ENCODE data around the gene CYSLTR2. TPM values are rescaled to one million over a fixed set of nuclear protein-coding genes. Genes with fewer than 3 reads are reported as not detected.

The CYSLTR2 gene
- total RNA-seq, 2 experiments from 2014 or later, result 2.1 to 2.4 TPM

DNA sequence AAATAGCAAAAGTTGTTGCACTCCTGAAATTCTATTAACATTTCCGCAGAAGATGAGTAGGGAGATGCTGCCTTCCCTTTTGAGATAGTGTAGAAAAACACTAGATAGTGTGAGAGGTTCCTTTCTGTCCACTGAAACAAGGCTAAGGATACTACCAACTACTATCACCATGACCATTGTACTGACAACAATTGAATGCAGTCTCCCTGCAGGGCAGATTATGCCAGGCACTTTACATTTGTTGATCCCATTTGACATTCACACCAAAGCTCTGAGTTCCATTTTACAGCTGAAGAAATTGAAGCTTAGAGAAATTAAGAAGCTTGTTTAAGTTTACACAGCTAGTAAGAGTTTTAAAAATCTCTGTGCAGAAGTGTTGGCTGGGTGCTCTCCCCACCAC lies 55.0 kb downstream of the CYSLTR2 start:
- Mint-ChIP-seq H3K4me3 (no peak overlapping the region), H3K27ac (no peak overlapping the region), H3K9me3 (peaks cover 10% of the 10 kb centered on the region), H3K27me3 (no peaks in the 10 kb centered on the region), H3K36me3 (peaks cover 32% of the 10 kb centered on the region), H3K4me1 (ENCODE audit: low read depth) (peaks cover 16% of the 10 kb centered on the region)
- intact Hi-C loops (cut with micrococcal nuclease), result no loop called here
- ChIA-PET POLR2A (no interaction called here), CTCF (interaction anchor here (3.0 kb wide), 1 partner anchor 23 kb away, joined by 11 read pairs; no protein-coding TSS in a partner anchor)
- no peak for DNase-seq

DNA sequence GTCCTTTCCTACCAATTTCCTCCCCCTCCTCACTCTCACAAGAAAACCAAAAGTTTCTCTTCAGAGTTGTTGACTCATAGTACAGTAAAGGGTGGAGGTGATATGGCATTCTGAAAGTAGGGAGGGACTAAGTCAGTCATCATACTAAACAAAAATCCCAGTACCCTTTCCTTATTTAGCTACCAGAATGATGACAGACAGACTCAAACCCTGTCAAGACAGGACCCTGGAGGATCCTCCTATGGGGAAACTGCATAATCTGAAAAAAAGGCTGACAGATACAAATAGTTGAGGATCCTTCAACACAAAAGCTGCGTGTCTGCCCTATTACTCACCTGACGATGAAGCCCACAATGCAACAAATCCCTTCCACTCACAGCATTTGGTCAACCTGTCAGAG lies 55.5 kb downstream of the CYSLTR2 start:
- Mint-ChIP-seq H3K9me3 (peaks cover 13% of the 10 kb centered on the region), H3K4me3 (no peak overlapping the region), H3K27ac (no peak overlapping the region), H3K27me3 (no peaks in the 10 kb centered on the region), H3K36me3 (peaks cover 32% of the 10 kb centered on the region), H3K4me1 (ENCODE audit: low read depth) (peaks cover 16% of the 10 kb centered on the region)
- CTCF ChIA-PET, result interaction anchor here (0.7 to 3.0 kb wide), 2 partner anchors 23 to 60 kb away, joined by 3 to 11 read pairs; no protein-coding TSS in a partner anchor
- intact Hi-C loops (cut with micrococcal nuclease), result no loop called here
- DNase-seq, result no peak
- POLR2A ChIA-PET, result no interaction called here

DNA sequence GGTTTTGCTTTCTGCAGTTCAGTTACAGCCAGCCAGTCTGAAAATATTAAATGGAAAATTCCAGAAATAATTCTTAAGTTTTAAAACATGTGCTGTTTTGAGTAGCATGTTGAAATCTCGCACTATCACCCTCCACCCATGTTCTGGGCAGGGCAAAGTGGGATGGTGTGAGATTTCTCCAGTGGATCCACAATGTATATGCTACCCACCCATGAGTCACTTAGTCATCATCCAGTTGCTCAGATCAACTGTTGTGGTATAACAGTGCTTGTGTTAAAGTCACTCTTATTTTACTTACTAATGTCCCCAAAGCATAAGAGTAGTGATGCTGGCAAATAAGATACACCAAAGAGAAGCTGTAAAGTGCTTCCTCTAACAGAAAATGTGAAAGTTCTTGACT lies 56.4 kb downstream of the CYSLTR2 start:
- peaks cover 7% of the 10 kb centered on the region for H3K4me1 Mint-ChIP-seq (ENCODE audit: low read depth)
- H3K36me3 Mint-ChIP-seq, result peaks cover 29% of the 10 kb centered on the region
- no peak for DNase-seq
- H3K9me3 Mint-ChIP-seq, result peaks cover 9% of the 10 kb centered on the region
- intact Hi-C loops (cut with micrococcal nuclease), result no loop called here
- H3K27ac Mint-ChIP-seq, result no peak overlapping the region
- ChIA-PET POLR2A (no interaction called here), CTCF (no interaction called here)
- no peak overlapping the region for H3K4me3 Mint-ChIP-seq
- H3K27me3 Mint-ChIP-seq, result no peaks in the 10 kb centered on the region

DNA sequence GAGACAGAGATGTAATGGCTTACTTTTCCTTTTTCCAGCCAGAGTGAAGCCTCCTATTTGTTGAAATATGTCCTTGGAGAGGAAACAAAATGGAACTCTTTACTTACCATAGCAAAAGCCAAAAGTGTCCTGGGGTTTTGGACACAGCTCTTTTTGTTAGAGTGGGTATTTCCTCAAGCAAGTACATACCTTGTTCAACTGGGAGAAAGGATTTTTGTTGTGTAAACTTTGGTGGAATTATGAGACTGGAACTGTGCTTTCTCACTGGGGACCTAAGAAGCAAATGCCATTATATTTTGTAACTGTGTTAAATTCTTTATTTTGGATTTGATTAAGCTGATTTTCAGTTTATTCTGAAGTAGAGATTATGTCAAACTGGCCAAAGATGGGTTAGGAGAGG lies 58.4 kb downstream of the CYSLTR2 start:
- DNase-seq, result no peak
- POLR2A ChIA-PET, result no interaction called here
- CTCF ChIA-PET, result interaction anchor here (1.4 kb wide), 1 partner anchor 19 kb away, joined by 6 read pairs; no protein-coding TSS in a partner anchor
- intact Hi-C loops (cut with micrococcal nuclease), result no loop called here
- H3K9me3 Mint-ChIP-seq, result peaks cover 20% of the 10 kb centered on the region
- H3K27me3 Mint-ChIP-seq, result peaks cover 1% of the 10 kb centered on the region
- peaks cover 23% of the 10 kb centered on the region for H3K36me3 Mint-ChIP-seq
- H3K4me1 Mint-ChIP-seq (ENCODE audit: low read depth), result peaks cover 7% of the 10 kb centered on the region
- no peak overlapping the region for H3K4me3 Mint-ChIP-seq
- no peak overlapping the region for H3K27ac Mint-ChIP-seq

DNA sequence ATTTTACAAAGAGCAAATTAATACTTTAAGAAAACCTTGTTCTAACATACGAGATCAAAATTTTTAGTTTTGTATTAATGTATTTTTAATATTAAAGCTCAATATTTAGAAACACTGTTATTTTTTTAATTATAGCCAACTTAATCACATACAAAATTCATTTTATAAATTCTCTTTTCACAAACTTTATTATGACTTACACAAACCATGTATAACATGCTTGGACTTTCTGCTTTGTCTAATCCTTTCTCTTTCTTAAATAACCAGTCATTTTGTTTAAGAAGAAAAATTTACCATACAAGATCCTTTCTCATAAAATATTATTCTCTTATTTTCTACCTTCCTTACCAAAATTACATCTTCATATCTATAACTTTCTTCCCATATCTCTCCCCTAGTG lies 62.2 kb downstream of the CYSLTR2 start:
- intact Hi-C loops (cut with micrococcal nuclease), result no loop called here
- Mint-ChIP-seq H3K4me1 (ENCODE audit: low read depth) (no peaks in the 10 kb centered on the region), H3K27ac (no peak overlapping the region), H3K9me3 (peaks cover 41% of the 10 kb centered on the region), H3K27me3 (peaks cover 2% of the 10 kb centered on the region), H3K4me3 (no peak overlapping the region), H3K36me3 (peaks cover 12% of the 10 kb centered on the region)
- ChIA-PET CTCF (no interaction called here), POLR2A (no interaction called here)
- DNase-seq, result no peak

DNA sequence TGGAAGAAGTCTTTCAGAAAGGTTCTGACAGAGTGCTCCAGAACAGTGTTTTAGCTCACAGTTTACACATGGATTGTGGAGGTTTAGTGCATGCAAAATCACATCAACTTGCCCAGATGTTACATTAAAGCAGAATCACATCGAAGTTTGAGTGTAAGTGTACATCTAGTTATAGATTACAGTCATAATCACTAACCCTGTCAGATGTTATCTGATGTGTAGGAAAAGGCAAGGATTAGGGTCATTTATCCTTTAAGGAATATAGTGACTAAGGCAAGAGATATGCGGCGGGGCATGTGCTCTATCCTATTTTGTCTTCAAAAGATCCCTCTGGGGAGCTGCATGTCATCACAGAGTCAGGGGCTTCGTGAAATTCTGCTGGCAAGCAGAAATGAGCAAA lies 66.9 kb downstream of the CYSLTR2 start:
- POLR2A ChIA-PET, result no interaction called here
- H3K27me3 Mint-ChIP-seq, result peaks cover 5% of the 10 kb centered on the region

DNA sequence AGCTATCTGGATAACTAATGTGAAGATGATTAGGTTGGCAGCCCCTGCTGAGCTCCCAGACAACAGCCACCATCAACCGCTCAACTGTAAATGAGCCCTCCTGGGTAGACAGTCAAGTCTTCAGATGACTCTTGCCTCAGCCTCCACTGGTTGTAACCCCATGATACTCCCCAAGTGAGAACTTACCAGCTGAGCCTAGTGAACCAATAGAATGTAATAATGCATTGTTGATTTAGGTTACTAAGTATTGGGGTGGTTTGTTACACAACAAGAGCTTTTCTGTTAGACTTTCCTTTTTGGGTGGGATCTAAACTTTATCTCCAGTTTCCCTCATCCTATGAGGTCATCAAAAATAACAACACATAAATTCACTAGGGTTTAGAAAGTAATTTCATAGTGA lies 69.4 kb downstream of the CYSLTR2 start:
- POLR2A ChIA-PET, result no interaction called here
- intact Hi-C loops (cut with micrococcal nuclease), result no loop called here
- no peak overlapping the region for H3K4me3 Mint-ChIP-seq
- no peaks in the 10 kb centered on the region for H3K4me1 Mint-ChIP-seq (ENCODE audit: low read depth)
- no peak for DNase-seq
- no peak overlapping the region for H3K27ac Mint-ChIP-seq
- H3K9me3 Mint-ChIP-seq, result peaks cover 19% of the 10 kb centered on the region
- peaks cover 4% of the 10 kb centered on the region for H3K36me3 Mint-ChIP-seq
- CTCF ChIA-PET, result interaction anchor here (1.1 kb wide), 1 partner anchor 9 kb away, joined by 5 read pairs; no protein-coding TSS in a partner anchor
- H3K27me3 Mint-ChIP-seq, result peaks cover 3% of the 10 kb centered on the region

More for the DNA sequence above, 66.9 kb downstream of the CYSLTR2 start:
- H3K4me1 Mint-ChIP-seq (ENCODE audit: low read depth), result no peaks in the 10 kb centered on the region
- intact Hi-C loops (cut with micrococcal nuclease), result no loop called here
- H3K4me3 Mint-ChIP-seq, result no peak overlapping the region
- CTCF ChIA-PET, result interaction anchor here (0.6 to 1.2 kb wide), 2 partner anchors 12 to 883 kb away, joined by 3 to 8 read pairs; no protein-coding TSS in a partner anchor
- peaks cover 10% of the 10 kb centered on the region for H3K36me3 Mint-ChIP-seq
- H3K9me3 Mint-ChIP-seq, result peaks cover 35% of the 10 kb centered on the region
- DNase-seq, result no peak
- no peak overlapping the region for H3K27ac Mint-ChIP-seq

DNA sequence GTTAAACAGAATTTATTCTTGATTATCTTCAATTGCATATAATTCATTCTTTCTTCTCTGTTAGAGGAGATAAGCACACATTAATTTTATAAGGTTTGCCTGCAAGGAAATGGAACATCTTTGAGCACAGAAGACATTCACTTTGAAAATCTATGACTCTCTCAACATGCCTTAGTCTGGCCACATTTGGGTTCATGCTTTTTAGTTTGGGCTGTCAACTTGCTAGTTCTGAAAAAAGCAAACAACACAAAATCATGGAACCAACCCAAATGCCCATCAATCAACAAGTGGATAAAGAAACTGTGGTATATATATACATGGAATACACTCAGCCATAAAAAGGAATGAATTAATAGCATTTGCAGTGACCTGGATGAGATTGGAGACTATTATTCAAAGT lies 71.5 kb downstream of the CYSLTR2 start:
- Mint-ChIP-seq H3K27me3 (peaks cover 3% of the 10 kb centered on the region), H3K36me3 (peaks cover 1% of the 10 kb centered on the region), H3K9me3 (peaks cover 2% of the 10 kb centered on the region), H3K4me3 (no peak overlapping the region), H3K27ac (no peak overlapping the region), H3K4me1 (ENCODE audit: low read depth) (no peaks in the 10 kb centered on the region)
- intact Hi-C loops (cut with micrococcal nuclease), result no loop called here
- ChIA-PET CTCF (no interaction called here), POLR2A (no interaction called here)
- no peak for DNase-seq

DNA sequence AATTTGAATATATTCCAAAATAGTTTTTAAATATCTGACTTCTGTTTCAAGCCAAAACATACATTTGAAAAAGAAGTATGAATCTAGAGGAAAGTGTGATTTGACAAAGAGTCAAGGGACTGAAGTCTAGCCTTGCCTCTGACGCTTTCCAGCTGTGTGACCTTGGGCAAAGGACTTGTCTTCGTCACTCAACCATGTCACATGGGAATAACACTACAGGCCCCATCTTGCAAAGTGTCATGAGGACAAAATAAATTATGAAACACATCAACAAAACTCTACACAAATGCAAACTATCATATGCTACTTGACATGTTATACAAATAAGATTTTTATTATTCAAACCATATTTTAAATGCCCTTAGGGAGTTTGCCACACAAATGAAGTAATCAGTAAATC lies 73.0 kb downstream of the CYSLTR2 start:
- H3K9me3 Mint-ChIP-seq, result peaks cover 2% of the 10 kb centered on the region
- H3K4me3 Mint-ChIP-seq, result no peak overlapping the region
- POLR2A ChIA-PET, result no interaction called here
- peaks cover 3% of the 10 kb centered on the region for H3K27me3 Mint-ChIP-seq
- DNase-seq, result no peak
- no peak overlapping the region for H3K27ac Mint-ChIP-seq
- CTCF ChIA-PET, result interaction anchor here (1.4 kb wide), 1 partner anchor 131 kb away, joined by 3 read pairs; no protein-coding TSS in a partner anchor
- peaks cover 11% of the 10 kb centered on the region for H3K4me1 Mint-ChIP-seq (ENCODE audit: low read depth)
- peaks cover 1% of the 10 kb centered on the region for H3K36me3 Mint-ChIP-seq
- intact Hi-C loops (cut with micrococcal nuclease), result no loop called here

DNA sequence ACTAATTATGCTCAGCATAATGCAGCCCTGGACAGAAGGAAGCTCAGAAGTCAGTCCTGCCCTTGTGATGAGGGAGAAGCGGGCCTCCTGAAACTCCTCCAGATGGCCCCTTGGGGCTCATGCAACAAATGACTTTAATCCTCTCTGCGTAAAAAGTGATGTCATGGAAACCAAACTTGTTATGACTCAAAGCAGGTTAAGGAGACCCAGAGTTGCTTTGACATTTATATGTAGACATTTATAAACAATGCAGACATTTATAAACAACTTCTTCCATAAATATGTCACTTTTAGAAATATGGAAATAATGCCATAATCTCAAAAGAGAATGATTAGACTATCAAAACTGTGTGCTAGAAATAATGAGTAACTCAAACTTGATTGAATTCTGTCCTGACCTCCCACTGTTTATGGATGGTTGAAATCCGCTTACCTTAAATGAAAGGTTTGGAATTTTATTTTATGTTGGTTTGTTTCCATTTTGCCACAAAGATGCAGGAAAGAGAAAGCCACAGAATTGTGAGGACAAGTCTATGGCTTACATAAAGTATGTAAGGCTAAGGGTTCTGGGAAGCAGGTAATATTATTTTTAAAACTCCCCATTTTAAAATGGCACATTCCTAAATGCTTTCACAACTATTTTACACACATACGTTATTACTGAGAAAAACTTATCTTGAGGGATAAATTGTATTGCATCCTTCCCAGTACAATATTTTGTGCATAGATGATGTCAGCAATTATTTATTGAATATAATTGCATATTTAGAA lies 73.7 kb downstream of the CYSLTR2 start:
- intact Hi-C loops (cut with micrococcal nuclease), result no loop called here
- peaks cover 18% of the 10 kb centered on the region for H3K4me1 Mint-ChIP-seq (ENCODE audit: low read depth)

DNA sequence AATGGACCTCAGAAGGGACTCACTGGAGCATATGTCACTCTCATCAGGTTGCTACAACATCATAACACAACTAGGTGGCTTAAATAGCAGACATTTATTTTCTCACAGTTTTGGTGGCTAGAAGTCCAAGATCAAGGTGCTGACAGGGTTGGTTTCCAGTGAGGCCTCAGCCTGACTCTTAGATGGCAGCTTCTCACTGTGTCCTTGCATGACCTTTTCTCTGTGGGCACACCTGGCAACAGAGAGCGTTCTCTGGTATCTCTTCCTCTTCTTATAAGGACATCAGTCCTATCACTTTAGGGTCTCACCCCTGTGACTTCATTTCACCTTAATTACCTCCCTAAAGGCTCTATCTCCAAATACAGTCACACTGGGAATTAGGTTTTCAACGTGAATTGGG lies 74.5 kb downstream of the CYSLTR2 start:
- no peaks in the 10 kb centered on the region for H3K9me3 Mint-ChIP-seq
- H3K4me1 Mint-ChIP-seq (ENCODE audit: low read depth), result peaks cover 18% of the 10 kb centered on the region
- H3K27ac Mint-ChIP-seq, result no peak overlapping the region
- intact Hi-C loops (cut with micrococcal nuclease), result no loop called here
- no peaks in the 10 kb centered on the region for H3K27me3 Mint-ChIP-seq
- DNase-seq, result no peak
- no peaks in the 10 kb centered on the region for H3K36me3 Mint-ChIP-seq
- POLR2A ChIA-PET, result no interaction called here
- no peak overlapping the region for H3K4me3 Mint-ChIP-seq
- CTCF ChIA-PET, result no interaction called here

More for the DNA sequence above, 73.7 kb downstream of the CYSLTR2 start:
- no peak for DNase-seq
- Mint-ChIP-seq H3K36me3 (no peaks in the 10 kb centered on the region), H3K4me3 (no peak overlapping the region), H3K9me3 (no peaks in the 10 kb centered on the region), H3K27me3 (no peaks in the 10 kb centered on the region), H3K27ac (no peak overlapping the region)
- ChIA-PET POLR2A (no interaction called here), CTCF (interaction anchor here (1.4 kb wide), 1 partner anchor 131 kb away, joined by 3 read pairs; no protein-coding TSS in a partner anchor)

DNA sequence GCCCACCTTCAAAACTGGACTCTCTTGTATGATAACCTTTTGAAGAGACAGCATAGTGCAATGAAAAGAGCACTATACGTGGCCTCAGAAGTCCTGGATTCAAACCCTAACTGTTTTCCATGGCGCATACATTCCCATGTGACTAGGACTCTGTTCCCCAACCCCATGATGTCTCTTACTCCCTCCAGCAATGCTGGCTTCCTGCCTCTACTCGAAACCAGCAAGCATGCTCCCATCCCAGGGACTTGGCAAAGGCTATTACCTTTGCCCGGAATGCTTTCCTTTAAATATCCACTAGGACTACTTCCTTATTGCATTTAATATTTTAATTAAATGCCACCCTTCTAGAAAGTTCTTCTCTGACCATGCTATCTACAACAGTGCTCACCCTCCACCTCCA lies 75.1 kb downstream of the CYSLTR2 start:
- Mint-ChIP-seq H3K9me3 (no peaks in the 10 kb centered on the region), H3K4me3 (no peak overlapping the region), H3K4me1 (ENCODE audit: low read depth) (peaks cover 18% of the 10 kb centered on the region), H3K36me3 (no peaks in the 10 kb centered on the region), H3K27ac (no peak overlapping the region), H3K27me3 (no peaks in the 10 kb centered on the region)
- CTCF ChIA-PET, result no interaction called here
- no peak for DNase-seq
- intact Hi-C loops (cut with micrococcal nuclease), result no loop called here
- POLR2A ChIA-PET, result no interaction called here

DNA sequence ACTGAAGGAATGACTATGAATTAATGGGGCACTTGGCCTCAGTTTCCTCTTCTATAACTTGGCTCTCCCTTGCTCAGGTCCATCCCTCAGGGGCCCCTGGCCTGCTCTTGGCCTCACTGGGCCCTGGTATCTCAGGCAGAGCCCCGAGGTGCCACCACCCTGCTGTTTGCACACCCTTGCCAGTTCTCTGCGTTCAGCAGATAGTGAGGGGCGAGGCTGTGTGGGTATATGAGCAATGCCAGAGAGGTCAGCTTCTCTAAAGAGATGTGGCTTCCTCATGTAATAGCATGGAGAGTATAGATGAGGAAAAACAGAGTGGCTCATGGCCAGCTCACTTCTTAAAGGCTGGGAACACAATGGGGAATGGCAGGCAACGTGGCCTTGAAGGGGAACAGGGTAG lies 76.1 kb downstream of the CYSLTR2 start:
- no peak overlapping the region for H3K27ac Mint-ChIP-seq
- intact Hi-C loops (cut with micrococcal nuclease), result loop anchor here (5.0 kb wide), 2 partner anchors 78 to 498 kb away; partner anchors contain the start of genes CYSLTR2 and ITM2B
- no peak overlapping the region for H3K4me3 Mint-ChIP-seq
- CTCF ChIA-PET, result no interaction called here
- POLR2A ChIA-PET, result no interaction called here
- no peaks in the 10 kb centered on the region for H3K9me3 Mint-ChIP-seq
- no peaks in the 10 kb centered on the region for H3K27me3 Mint-ChIP-seq
- H3K36me3 Mint-ChIP-seq, result no peaks in the 10 kb centered on the region
- no peak for DNase-seq
- H3K4me1 Mint-ChIP-seq (ENCODE audit: low read depth), result peaks cover 18% of the 10 kb centered on the region
